SU-DHL-6 (cell line): ENCODE measurements around the gene C3orf49.

ENCODE experiments used
- CTCF ChIP-seq: fragments of 200-600 bp; sonication (generic); IDR thresholded peaks from one replicate; pipeline ENCODE4 v1.5.1; 2017; ENCODE audit warnings: antibody characterized with exemption, mild to moderate bottlenecking, low read length, moderate library complexity; ENCODE audit not compliant: insufficient read depth, poor library complexity, severe bottlenecking
- EZH2phosphoT487 ChIP-seq: fragments of 200-600 bp; sonication (generic), shearing (Covaris generic); conservative IDR thresholded peaks from 2 replicates; pipeline ENCODE4 v1.6.1; 2018; ENCODE audit warnings: mild to moderate bottlenecking, antibody characterized with exemption, low read length, moderate library complexity, mixed read lengths

- TF ChIP-seq CTCF (no peak), EZH2phosphoT487 (no peak)
Observed at GRCh38 chr3:63855333-63855940, 36.3 kb downstream of the C3orf49 start.
